ENCODE results near the gene ZNF490.
"Not testable (repeated sequence)": the region's sequence is repeated elsewhere in the genome, so short reads cannot be mapped to it uniquely, and the experiment has no call there.

The ZNF490 gene

GRCh38 chr19:12621253-12622024, 10.8 kb upstream of the ZNF490 start:
- not testable (repeated sequence) for DNase-seq (ENCODE audit: low read depth)

- no peak for DNase-seq (ENCODE audit: low read depth)
These were observed 7.0 kb upstream of the ZNF490 start for GRCh38 chr19:12617646-12618045.

GRCh38 chr19:12611361-12611699, 717 bp upstream of the ZNF490 start:
- peak; percentile 77 for DNase-seq (ENCODE audit: low read depth)

GRCh38 chr19:12607631-12608030, 3.0 kb downstream of the ZNF490 start:
- DNase-seq (ENCODE audit: low read depth), result no peak

GRCh38 chr19:12606796-12607195, 3.8 kb downstream of the ZNF490 start:
- DNase-seq (ENCODE audit: low read depth), result no peak

- no peak for DNase-seq (ENCODE audit: low read depth)
These were observed 6.9 kb downstream of the ZNF490 start for GRCh38 chr19:12603714-12604113.

GRCh38 chr19:12597594-12597993, 13.0 kb downstream of the ZNF490 start:
- no peak for DNase-seq (ENCODE audit: low read depth)

GRCh38 chr19:12596927-12597548, 13.6 kb downstream of the ZNF490 start:
- no peak for DNase-seq (ENCODE audit: low read depth)

GRCh38 chr19:12596485-12596884, 14.1 kb downstream of the ZNF490 start:
- no peak for DNase-seq (ENCODE audit: low read depth)

- no peak for DNase-seq (ENCODE audit: low read depth)
These were observed 29.5 kb downstream of the ZNF490 start for GRCh38 chr19:12581100-12581499.

GRCh38 chr19:12580180-12580694, 30.4 kb downstream of the ZNF490 start:
- DNase-seq (ENCODE audit: low read depth), result peak; percentile 79

GRCh38 chr19:12578641-12579040, 32.0 kb downstream of the ZNF490 start:
- DNase-seq (ENCODE audit: low read depth), result no peak

GRCh38 chr19:12574036-12574435, 36.6 kb downstream of the ZNF490 start:
- DNase-seq (ENCODE audit: low read depth), result no peak

- DNase-seq (ENCODE audit: low read depth), result peak; percentile 11
These were observed 42.7 kb downstream of the ZNF490 start for GRCh38 chr19:12567951-12568350.

- DNase-seq (ENCODE audit: low read depth), result not testable (repeated sequence)
These were observed 44.2 kb downstream of the ZNF490 start for GRCh38 chr19:12566380-12566779.

- DNase-seq (ENCODE audit: low read depth), result peak; percentile 81
These were observed 46.5 kb downstream of the ZNF490 start for GRCh38 chr19:12564016-12564664.

GRCh38 chr19:12555456-12555930, 55.1 kb downstream of the ZNF490 start:
- no peak for DNase-seq (ENCODE audit: low read depth)

GRCh38 chr19:12551060-12551832, 59.4 kb downstream of the ZNF490 start, which contains the start of gene ZNF564:
TSS of gene ZNF564 (minus strand) at chr19:12551482. CDS start at chr19:12551332, 150 bp downstream.
- peak; percentile 99 for DNase-seq (ENCODE audit: low read depth)

- no peak for DNase-seq (ENCODE audit: low read depth)
These were observed 63.7 kb downstream of the ZNF490 start for GRCh38 chr19:12546903-12547302.

GRCh38 chr19:12546068-12546467, 64.5 kb downstream of the ZNF490 start:
- no peak for DNase-seq (ENCODE audit: low read depth)

- no peak for DNase-seq (ENCODE audit: low read depth)
These were observed 65.3 kb downstream of the ZNF490 start for GRCh38 chr19:12545267-12545666.

- DNase-seq (ENCODE audit: low read depth), result peak; percentile 77
These were observed 66.2 kb downstream of the ZNF490 start for GRCh38 chr19:12544401-12544876.

Measured in amniotic epithelial cell (primary cell).